Stimulated activated CD8-positive, alpha-beta memory T cell treated with anti-CD3 and anti-CD28 coated beads, Interleukin-2, amount 100 ng/mL, for 1 hour (primary cell): Measurements from ENCODE around the gene SND1.

ENCODE experiments used
- DNase-seq, 2 donors: peaks; one replicate each; pipeline ENCODE4 v3.0.0-alpha.2; 2020; ENCODE audit warnings: low read depth in 2 of 2

The SND1 gene

DNA sequence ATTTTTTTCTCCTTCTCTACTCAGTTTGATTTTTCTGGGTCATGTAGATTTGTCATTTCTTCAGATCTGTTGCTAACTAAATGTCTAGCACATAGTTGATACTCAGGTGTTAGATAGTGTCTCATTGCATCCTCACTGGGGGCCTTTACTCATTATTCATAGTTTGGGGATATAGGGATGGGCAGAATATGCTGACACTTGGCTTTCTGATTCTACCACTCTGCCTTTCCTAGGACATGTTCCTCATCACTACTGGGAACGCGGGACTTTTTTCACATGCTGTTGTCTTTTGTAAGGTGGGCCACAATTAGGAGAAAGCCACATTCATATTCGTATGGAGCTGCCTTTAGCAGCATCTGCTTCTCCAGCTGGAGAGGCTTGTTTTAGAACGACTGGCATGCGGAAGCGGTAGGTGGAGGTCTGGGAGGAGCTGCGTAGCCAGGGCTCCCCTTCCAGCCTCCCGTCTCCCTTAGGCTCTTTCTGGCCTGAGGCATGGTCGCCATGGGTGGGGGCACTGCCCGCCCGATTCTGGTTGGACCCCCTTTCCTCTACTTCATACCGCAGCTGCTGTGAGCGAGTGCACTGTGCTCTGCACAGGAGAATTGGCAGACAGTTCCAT lies 78.8 kb downstream of the SND1 start:
- DNase-seq: no peak

DNA sequence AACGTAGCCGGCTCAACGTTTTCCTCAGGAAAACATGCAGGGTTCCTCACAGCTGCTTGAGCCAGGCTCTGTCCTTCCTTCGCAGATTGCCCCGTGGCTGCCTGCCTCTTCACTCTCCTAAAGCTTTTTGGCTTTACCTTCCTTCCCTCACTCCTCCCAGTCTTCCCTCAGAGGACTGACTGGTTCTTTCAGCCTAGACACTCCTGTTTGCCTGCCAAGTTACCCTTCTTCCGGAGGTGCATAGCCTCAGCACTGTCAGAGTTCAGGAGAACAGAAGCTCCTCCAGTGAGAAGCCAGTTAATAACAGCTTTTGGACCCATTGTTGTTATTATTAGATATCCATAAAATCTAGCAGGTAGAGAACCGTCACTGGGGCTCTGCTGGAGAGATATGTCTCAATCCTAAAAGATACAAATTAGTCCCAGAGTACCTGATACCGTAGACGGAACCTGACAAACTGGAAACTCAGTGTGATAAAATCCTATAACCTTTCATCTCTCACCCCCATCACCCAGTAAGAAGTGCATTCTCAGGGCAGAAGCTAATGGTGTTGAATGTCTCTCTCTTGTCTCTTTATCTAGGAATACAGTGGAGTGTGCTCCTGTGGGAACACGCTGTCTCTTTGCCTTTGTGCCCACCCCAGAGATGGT lies 79.6 kb downstream of the SND1 start:
- no peak for DNase-seq

DNA sequence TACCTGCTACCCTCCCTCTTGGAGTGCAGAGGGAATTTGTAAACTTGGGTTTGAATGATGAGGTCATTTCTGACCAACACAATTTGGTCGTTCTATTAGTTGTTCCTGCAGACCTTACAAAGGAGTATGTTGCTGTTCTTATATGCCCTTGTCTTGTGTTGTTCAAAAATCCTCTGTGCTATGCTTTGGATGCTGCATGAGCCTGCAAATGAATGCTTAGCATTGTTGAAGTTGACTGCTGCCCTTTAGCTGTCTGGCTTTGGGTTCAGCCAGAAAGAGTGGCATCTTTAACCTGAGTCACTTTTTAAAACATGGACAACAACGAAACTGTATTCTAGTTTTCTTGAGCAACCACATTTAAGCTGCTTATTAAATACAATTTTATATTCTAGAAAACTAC lies 80.3 kb downstream of the SND1 start:
- DNase-seq: no peak

DNA sequence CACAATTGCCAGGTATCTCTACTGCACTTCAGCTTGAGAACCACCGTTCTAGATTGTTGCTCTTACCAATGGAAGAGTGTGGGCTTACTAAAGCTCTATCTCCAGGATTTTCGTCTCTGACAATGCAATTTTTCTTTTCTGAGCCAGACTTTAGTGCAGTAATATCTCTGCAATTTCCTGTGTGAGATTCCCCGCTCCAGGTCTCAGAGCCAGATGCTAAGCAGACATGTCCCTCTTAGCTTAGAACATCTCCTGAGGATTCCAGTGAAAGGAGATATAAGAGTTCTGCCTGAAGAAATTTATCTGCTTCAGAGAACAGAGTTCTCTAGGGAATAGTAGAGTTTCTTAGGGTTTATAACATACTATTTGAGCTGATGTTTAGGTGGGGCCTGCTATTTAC lies 82.0 kb downstream of the SND1 start:
- no peak for DNase-seq

DNA sequence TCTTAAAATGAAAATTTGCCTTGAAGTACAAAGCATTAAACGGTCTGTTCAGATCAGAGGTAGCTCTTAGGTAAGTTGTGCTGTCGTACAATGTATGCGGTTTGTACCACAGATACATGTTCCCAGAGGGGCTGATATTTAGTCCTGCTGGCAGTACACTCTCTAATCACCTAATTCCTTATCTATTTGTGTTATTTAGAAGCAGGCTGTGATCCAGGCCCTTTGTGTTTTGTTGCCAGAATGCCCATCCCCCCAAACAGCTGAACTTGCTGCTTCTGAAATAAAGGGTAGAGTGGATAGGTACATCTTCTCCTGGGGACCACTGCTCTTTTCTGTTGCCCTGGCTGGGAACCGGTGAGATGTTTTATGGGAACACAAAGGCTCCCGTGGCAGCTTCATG lies 84.5 kb downstream of the SND1 start:
- no peak for DNase-seq

DNA sequence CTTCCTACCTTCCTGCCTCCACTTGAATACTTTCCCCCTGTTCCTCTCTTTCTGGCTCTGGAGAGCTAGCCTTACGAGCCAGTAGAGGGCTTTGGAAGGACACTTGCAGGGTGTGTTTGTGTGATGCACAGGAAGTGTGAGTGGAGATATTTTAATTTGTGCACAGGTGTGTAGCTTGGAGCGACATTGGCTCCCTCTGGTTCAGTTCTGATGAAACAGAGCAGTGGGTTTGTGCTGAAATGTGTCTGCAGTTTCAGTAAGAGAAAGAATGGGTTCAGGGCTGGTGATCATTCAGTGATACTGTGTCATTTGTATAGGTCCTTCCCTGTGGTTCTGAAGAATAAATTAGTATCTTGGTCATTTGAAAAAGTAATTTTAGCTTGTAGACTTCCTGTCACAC lies 86.9 kb downstream of the SND1 start:
- DNase-seq: no peak

DNA sequence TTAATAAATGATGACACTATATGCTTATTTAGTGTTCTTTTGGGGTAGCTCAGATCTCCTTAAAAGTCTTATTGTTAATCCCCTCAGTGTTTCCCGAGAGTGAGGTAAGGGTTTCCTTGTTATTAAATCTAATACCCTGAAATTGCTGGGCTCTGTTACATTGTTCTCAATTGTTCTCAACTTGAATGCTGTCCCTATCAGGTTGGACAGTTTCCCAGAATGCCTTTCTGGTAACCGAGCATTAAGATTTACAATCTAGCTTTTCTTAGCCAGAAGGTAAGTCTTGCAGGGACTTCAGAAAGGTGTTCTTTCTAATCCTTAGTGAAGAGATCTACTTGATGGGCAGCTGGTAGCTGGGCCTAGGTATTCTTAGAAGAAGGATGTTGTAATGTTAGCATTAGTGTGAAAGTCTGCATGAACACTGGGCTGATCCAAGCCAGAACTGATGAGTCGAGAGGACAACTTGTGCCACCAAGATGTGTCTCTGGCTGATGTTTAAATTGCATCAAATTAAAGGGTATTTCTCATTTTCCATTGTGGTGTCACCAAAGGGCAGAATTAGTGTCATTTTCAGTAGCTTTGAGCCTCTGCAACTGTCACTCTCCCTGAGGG lies 89.9 kb downstream of the SND1 start:
- no peak for DNase-seq

DNA sequence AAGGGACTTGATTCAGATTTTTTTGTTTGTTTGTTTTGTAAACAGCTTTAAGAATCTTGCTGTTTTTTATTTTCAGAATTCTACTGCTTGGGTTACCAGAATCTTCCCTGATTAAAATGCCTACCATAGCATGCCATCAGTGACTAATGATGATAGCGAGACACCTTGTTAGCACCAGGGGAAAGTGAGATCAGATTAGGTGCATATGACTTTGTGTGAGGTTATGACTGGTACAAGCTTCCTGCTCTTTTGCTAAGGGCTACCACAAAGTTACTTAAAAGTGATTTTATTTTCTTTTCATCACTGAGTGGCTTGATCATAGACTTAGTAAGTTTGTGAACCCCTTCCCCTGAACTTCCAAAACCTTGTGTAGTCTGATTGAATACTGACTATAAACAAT lies 93.5 kb downstream of the SND1 start:
- no peak for DNase-seq

DNA sequence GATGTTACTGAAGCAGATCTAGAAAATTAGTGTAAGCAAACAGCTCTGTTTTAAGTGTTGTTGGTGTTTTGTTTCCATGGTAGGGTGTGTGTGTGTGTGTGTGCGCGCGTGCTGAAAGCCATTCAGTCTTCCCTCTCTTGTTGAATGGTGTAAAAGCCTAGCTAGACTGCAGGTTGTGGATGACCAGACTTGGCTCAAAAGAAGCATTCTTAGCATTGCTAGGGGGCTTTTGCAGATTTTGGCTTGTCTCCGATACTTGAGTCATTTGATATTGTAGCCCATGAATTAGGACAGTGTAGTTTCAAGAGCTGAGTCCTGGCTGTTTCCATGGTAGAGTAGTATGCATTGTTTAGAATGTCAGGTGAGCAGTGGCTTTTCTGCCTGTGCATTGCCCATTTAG lies 99.1 kb downstream of the SND1 start:
- no peak for DNase-seq

DNA sequence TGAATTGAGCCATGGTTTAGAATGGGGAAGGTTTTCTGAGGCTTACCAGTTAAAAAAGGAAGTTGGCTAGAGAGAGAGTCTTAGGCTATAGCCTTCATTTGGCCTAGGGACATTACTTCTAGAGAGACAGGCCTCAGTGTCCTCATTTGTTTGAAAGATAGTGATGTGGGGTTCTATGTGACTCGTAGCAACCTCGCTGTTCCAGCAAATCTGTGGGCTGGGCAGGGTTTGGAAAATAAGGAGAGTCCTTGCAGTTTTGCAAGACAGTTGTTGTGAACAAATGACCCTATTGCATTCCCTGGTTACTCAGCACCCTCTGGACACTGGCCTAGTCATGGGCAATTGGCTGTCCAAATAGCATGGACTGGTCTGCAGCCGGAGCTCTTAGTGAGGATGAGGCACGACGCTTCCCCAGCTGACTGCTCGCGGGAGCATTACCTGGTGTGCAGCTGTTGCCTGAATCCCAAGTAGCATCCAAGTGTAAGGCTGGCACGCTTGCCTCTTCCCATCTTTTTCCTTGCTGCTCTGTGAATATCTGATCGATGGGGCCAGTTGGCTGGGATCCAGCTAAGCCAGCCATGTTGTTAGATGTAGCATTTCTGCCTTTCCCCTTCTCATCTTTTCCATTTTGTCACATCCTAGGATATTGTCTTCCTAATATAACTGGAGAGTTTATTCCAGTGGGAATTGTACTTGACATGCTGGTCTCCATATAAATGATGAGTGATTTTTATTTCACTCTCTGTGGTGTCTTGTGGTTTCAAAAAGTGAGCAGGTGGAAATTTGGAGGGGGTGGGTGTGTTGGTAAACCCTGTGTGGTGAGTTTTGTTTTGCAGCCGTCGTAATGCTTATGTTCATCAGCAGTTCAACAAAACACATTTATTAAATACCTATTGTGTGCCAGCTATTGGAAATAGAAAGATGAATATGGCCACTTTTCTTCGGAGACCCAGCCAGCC lies 99.8 kb downstream of the SND1 start:
- no peak for DNase-seq

DNA sequence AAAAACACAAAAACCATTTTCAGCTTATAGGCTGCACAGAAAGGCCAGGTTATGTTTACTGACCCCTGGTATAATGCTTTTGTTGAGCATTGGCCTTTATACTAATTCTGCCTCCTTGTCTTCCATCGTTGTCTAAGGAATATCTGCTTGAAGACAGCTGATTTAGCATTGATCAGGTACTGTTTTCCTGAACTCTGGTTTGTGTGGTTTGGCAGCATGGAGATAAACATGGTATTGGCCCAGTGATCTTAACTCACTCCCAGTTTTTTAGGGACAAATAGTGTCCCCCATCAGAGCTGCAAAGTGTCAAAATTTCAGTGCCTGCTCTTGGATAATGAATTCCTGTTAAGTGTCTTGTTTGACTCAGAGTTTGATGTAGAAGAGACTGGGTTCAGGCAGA lies 100.8 kb downstream of the SND1 start:
- DNase-seq: no peak

DNA sequence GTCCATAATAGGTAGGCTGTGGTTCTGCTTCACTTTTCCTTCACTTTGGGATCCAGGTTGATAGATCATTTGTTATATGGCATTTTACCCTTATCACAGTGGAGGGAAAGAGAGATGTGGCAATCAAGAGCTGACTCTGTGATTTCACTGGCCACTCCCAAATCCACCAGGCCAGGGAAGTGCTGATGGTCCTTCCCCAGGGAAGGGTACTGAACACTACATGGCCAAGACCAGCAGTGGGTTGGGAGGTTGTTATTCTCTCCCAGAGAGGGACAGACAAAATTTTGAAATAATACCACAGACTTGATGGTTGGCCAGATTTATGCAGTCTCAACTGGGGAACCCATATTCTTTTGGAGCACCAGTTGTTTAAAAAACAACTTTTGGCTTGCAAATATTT lies 102.5 kb downstream of the SND1 start:
- DNase-seq: no peak

DNA sequence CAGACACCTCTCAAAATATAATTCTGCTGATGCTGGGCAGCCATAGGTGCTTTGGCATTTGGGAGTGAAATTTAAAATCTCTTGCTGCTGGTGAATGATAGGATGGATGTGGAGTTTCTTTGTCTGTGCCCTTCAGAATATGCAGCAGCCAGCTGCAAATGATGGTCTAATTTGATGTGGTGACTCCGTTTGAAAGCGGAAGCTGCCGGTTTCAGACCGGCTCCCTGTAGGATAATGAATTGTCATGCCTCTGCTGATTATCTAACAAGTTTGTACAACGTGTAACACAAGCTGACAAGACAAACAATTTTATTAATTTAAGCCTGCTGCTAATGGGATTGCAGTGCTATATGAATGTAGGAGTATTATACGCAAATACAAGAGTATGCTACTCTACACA lies 103.5 kb downstream of the SND1 start:
- no peak for DNase-seq

DNA sequence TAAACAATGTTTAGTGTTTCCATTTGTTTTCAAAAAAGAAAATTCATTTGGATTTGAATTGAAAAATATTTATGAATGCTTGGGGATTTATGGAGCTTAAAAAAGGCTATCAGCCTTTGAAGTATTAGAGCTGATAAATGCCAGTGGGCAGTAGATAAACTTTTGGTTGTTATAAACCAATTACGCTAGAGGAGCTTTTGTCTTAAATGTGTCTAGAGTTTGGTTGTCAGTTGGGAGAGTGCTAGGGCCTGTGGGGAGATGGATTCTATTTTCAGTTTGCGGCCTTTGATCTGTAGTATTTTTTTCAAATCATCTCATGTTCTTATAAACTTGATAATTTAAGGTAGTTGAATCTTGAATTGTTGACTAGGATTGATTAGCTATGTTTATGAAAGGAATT lies 104.0 kb downstream of the SND1 start:
- no peak for DNase-seq

DNA sequence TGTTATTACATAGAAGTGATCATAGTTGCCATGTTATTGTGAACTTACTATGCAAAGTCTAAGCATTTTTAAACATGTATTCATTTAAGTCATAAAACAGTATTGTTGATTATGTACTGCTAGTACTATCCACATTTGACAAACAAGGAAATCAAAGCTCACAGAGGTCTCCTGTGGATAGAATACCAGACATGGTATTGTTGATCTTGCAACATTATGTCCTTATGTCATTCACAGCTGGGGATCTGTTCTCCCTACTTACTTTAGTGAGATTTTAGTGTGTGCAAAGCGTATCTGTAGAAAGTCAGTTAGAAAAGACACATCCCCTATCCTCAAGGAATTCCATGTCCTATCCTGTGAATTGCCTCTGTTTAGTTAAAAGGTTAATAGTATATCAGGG lies 106.1 kb downstream of the SND1 start:
- DNase-seq: no peak

DNA sequence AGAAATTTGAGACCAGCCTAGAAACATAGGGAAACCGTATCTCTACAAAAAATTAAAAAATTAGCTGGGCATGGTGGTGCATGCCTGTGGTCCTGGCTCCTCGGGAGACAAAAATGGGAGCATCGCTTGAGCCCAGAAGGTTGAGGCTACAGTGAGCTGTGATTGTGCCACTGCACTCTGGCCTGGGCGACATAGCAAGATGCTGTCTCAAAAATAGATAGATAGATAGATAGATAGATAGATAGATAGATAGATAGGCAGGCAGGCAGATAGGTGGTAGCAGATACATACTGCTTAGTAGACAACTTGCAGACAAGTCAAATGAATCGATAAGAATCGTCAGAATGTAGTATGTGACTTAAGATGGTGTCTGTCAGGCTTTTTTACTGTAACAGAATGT lies 106.9 kb downstream of the SND1 start:
- DNase-seq: no peak

DNA sequence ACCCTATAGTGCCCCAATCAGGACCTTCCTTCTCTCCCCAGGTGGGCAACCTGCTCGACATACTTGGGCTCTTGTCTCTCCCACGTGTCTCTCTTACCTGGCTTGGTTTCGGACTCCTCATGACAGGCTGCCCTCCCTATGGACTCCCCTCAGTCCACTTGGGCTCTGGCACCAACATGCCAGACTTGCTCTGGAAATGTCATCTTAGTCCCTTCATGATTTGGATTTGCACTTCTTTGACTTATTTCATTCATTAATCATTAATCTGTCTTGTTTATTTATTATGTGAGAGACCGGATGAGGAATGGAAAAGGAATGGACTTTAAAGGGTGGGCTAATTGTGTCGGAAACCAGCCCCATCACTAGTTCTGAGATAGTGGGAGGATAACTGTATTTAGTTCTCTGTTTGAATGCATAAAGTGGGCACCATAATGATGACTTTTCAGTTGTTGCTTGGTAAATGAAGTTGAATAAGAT lies 108.0 kb downstream of the SND1 start:
- no peak for DNase-seq

DNA sequence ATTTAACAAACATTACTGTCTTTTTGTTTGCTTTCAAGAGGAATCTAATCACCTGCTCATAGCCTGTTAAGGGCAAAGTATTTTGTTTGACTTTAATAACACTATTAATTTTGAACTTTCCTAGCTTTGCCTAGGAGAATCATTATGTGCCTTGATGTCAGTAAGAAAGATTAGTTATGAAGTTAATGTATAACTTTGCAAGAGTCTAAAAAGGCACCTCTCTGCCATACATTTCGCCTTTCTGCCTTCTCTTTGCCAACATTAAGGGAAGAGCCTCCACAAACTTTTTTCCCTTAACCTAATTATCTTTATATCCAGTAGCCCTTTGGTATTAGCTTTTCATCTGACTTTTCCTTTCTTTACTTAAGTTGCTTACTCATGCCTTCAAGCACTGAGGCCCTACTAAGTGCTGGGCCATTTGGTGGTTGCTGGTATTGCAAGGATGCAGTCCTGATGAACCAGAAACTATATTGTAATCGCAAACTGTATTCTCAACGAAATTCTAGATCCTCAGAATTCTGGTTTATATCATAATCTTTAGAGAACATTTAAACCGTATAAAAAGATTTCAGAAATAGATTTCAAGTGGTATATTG lies 108.5 kb downstream of the SND1 start:
- no peak for DNase-seq

DNA sequence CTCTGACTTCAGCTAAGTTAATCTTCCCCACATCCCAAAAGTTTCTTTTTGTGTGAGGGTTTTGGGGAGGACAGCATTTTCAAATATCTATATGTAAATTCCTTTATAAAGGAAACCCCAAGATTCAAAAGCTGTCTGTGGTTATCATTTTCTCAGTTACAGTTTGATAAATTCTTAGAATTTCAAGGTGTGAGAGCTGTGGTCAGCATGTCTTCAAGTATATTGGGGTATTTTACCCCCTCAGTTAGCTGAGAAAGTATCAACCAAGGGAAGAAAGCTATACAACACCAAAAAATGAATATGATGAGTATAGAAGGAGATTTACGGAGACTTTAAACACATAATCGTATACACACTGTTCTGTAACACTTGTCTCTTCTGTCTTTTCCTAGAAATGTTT lies 109.2 kb downstream of the SND1 start:
- no peak for DNase-seq

DNA sequence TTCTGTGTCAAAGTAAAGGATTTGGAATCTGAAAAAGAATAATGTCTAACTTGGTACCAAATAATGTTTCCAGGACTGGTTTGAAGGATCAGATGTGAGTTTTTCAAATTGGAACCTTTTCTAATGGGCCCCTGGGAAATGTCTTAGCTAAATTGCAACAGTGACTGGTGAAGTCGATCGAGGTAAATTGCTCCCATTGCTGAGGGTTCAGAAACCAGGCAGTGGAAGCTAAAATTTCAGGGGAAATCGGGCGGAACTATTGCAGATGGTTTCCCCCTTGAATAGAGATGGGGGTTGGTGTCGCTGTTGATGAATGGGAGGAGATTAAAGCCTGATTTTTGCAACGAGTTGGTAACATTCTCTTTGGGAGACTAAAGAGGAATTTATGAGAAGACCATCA lies 112.7 kb downstream of the SND1 start:
- no peak for DNase-seq

DNA sequence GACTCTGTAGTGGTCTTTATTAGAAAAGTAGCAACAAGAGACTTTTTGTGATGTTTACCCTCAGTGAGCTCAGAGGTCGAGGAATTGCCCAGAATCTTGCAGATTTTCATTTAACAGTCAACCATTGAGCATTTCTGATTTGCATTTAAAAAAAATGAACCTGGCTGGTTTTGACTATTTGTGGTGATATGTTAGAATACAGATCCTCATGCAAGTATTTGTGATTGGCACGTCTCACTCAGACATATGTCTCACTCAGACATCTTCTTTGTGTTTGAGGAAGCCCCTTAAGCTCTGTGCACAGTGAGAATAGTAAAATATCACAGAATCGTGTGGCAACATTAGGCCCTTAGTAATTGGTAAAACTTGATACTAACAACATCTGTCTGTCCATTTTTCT lies 113.2 kb downstream of the SND1 start:
- no peak for DNase-seq
